Measurements from ENCODE around the gene DDX56.
"Not testable (repeated sequence)": the region's sequence is repeated elsewhere in the genome, so short reads cannot be mapped to it uniquely, and the experiment has no call there.

The DDX56 gene

DNA sequence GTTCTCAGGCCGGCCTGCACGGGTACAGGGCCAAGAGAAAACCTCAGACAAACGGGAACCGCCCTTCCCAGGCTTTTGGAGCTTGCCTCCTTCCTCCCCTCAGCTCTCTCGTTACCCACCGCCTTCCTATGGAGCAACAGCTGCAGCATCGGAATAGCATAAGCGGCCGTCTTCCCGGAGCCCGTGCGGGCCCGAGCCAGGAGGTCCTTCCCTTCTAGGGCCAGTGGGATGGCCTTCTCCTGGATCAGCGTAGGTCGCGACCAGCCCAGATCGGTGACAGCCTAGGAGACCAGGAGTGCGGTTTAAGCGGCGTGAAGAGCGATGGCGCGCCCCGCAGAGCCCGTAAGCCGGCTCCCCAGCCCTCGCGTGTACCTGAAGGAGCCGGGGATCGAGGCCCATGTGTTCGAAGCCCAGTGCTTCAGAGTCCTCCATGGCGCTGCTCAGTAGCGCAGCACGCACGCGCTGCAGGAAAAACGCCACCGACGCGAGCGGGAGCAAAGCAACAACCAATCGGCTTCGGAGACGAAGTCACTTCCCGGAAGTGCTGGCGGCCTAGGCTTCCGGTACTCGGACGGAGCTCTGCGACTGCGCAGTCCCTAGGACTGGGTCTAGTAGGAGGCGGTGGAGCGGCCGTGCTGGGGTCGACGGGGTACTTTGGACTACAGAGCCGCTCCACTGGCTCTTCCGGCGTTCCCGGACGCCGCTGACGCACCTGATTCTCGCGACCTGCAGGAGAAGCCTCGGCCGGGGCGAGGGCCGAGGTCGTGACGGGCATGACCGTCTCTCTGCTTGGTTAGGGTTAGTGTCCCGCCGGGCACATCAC lies at the start of gene DDX56:
Gene DDX56 (minus strand): TSS at position 445 of the 823 bp plus-strand sequence. CDS start 13 bp downstream, at position 432.
- peak; percentile 91 for DNase-seq

- DNase-seq: no peak
Observed at GRCh38 chr7:44622342-44623151, 48.8 kb upstream of the DDX56 start.

- no peak for DNase-seq
Observed at GRCh38 chr7:44621750-44622103, 48.0 kb upstream of the DDX56 start.

DNA sequence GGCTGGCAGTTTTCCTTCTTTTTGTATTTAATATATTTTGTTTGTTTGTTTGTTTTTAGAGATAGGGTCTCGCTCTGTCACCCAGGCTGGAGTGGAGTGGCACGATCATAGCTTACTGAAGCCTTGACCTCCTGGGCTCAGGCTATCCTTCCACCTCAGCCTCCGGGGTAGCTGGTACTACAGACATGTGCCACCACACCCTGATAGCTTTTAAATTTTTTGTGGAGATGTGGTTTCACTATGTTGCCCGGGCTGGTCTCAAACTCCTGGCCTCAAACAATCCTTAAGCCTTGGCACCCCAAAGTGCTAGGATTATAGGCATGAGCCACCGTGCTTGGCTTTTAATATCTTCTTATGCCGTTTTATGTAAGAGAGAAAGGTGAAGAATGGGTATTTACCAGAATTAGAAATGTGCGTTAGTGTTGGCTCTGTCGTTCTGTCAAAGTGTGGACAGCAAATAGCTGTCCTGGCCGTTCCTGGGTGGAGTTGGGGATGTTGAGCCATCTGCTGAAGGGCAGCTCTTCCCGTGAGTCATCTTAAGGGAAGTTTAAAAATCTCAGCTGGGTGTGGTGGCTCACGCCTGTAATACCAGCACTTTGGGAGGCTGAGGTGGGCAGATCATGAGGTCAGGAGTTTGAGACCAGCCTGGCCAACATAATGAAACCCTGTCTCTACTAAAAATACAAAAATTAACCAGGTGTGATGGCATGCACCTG lies 47.5 kb upstream of the DDX56 start:
- DNase-seq: peak; percentile 21

DNA sequence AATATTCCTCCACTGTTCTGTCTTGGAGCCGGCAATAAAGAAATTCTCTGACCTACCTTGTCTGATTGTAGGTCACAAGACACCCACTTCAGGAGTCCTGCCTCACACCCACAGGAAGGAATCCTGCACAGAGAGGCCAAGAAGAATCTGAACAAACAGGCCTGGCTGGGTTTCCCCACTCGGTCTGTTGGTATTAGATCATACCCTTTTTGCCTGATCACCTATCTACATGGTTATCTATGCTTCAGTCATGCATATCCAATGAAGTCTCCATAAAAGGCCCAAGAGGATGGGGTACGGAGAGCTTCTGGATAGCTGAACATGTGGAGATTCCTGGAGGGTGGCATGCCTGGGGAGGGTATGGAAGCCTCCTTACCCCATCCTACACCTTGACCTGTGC lies 45.0 kb upstream of the DDX56 start:
- DNase-seq: no peak

DNA sequence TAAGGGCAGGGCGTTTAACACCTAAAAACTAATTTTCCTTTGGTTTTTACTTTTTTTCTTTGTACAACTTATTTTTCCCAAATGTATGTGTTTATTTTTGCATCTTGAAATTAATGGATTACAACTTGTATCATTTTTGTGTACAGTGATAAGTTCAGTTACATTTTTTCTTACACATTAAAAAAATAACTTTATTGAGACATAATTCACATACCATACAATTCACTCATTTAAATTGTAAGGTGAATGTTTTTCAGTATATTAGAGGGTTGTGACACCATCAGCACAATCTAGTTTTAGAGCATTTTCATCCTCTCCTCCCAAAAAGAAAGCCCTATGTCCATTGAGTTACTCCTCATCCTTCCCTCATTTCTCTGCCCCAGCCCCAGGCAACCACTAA lies 44.3 kb upstream of the DDX56 start:
- DNase-seq: no peak

- peak; percentile 67 for DNase-seq
Observed at GRCh38 chr7:44617225-44617890, 43.6 kb upstream of the DDX56 start.

DNA sequence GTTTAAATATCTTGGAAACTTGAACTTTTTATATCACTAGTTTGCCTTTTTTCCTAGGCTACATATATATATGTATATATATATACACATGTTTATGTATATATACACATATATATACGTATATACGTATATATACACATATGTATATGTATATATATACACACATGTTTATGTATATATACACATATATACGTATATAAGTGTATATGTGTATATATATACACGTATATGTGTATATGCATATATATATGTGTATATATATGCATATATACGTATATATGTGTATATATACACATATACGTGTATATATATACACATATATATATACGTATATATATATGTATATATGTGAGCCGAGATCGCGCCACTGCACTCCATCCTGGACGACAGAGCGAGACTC lies 42.8 kb upstream of the DDX56 start:
- DNase-seq: no peak

- no peak for DNase-seq
Observed at GRCh38 chr7:44615793-44616192, 42.1 kb upstream of the DDX56 start.

- peak; percentile 42 for DNase-seq
Observed at GRCh38 chr7:44615149-44615611, 41.5 kb upstream of the DDX56 start.

GRCh38 chr7:44609829-44610228 lies 36.1 kb upstream of the DDX56 start:
- no peak for DNase-seq

GRCh38 chr7:44608916-44609648 lies 35.4 kb upstream of the DDX56 start:
- DNase-seq: peak; percentile 87

DNA sequence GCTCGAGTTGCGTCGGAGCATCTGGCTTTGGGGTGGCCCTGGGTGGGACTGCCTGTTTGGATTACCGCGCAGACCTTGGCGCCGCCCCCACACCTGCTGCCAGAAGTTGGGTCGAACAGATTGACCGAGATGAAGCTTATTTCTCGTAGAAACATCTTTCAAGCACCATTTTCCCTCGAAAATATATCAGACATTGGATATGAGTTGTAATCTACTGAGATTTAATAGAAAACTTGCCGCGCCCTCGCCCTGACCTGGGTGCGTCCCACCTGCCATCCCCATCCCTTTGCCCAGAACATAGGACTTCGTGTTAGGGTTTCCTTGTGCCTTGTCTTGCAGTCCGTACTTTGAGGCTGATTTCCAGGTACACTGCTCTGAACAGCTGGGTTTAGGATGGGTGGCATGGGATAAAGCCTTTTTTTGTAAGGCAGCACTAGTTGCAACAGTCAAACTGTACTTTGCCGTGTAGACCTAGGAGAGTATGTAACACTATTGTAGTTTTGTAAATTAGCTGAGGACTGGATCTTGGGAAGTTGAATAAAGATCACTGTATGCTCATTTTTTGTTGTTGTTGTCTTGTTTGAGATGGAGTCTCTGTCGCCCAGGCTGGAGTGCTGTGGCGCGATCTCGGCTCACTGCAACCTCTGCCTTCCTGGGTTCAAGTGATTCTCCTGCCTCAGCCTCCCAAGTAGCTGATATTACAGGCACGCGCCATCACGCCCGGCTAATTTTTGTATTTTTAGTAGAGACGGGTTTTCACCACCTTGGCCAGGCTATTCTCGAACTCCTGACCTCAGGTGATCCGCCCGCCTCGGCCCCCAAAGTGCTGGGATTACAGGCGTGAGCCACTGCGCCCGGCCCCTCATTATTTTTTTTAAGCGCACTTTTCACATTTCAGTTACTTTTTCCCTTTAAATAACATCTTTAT lies 33.7 kb upstream of the DDX56 start:
- no peak for DNase-seq

GRCh38 chr7:44606341-44607140 lies 32.8 kb upstream of the DDX56 start, which contains the start of gene OGDH:
TSS of gene OGDH (plus strand) at chr7:44606627. CDS start at chr7:44624344, 17,717 bp downstream.
- DNase-seq: peak; percentile 98

DNA sequence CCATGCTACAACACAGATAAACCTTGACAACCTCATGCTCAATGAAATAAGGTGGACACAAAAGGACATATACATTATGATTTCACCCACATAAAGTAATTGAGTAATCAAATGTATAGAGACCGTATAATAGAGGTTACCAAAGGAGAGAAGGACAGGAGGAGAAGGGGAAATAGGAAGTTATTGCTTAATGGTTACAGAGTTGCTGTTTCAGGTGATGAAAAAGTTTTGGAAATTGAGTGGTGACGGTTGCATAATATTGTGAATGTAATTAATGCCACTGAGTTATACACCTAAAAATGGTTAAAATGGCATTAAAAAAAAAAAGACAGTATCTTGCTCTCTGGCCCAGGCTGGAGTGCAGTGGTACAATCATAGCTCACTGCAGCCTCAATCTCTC lies 31.2 kb upstream of the DDX56 start:
- DNase-seq: no peak

DNA sequence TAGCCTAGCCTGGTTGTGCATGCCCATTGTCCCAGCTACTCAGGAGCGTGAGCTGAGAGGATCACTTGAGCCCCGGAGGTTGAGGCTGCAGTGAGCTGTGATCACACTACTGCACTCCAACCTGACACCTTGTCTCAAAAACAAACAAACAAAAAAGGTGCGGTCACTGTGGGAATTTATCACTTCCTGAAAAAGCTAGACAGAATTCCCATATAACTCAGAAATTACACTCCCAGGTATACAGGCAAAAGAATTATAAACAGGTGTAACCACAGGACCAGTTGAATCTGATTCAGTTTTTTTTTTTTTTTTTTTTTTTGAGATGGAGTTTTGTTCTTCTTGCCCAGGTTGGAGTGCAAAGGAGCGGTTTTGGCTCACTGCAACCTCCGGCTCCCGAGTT lies 29.5 kb upstream of the DDX56 start:
- no peak for DNase-seq

- no peak for DNase-seq
Observed at GRCh38 chr7:44602576-44602910, 28.8 kb upstream of the DDX56 start.

GRCh38 chr7:44599222-44599621 lies 25.5 kb upstream of the DDX56 start:
- no peak for DNase-seq

- not testable (repeated sequence) for DNase-seq
Observed at GRCh38 chr7:44597181-44597580, 23.5 kb upstream of the DDX56 start.
